Adrenal gland (tissue), 5 donors: Measurements from ENCODE around the gene ASIC3.

Experiments
- POLR2A ChIP-seq, 2 donors: fragments of 450-650 bp; IDR thresholded peaks; one replicate each; pipeline ENCODE4 v1.6.1; 2017; ENCODE audit warnings: antibody characterized with exemption in 2 of 2, mild to moderate bottlenecking in 2 of 2, moderate library complexity in 1 of 2
- TF ChIP-seq, protein P1 (sequence below), 6 experiments: fragments of 450-650 bp in 4 of 6; fragments of 200-600 bp in 2 of 6; sonication (generic) in 1 of 6; IDR thresholded peaks; 1 replicate in 5 of 6; 2 replicates in 1 of 6; pipeline versions ENCODE4 v1.5.1 to v1.8.0; 2016 to 2021; ENCODE audit warnings: antibody characterized with exemption in 6 of 6, mild to moderate bottlenecking in 2 of 6, moderate library complexity in 1 of 6
- donor health status: DM: no; HTN: no; CAD: no.

DNA sequence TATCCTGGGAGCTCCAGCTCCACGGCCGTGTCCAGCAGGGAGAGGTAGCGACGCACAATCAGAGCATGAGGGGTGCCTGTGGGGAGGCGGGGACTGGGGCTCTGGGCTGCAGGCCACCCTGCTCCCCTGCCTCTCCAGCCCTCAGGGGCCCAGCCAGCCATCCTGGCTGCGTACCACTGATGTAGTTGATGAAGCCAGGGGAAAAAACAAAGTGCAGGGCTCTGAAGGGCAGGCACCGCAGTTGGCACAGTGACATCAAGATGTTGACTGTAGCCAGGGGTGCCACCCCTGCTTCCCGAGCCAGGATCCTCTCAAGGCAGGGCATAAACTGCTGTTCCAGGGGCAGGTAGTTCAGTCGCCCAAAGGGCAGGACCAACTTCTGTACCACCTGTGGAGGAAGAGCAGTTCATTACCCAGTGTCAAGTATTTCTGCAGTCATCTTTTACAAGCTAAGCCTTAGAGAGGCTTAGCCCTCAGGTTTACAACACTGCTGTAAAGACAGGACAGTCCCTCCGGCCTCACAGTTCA lies 29.4 kb downstream of the ASIC3 start:
- TF ChIP-seq POLR2A (IDR thresholded peaks at IDR 0.05), result no peak
- TF ChIP-seq, protein P1, sequence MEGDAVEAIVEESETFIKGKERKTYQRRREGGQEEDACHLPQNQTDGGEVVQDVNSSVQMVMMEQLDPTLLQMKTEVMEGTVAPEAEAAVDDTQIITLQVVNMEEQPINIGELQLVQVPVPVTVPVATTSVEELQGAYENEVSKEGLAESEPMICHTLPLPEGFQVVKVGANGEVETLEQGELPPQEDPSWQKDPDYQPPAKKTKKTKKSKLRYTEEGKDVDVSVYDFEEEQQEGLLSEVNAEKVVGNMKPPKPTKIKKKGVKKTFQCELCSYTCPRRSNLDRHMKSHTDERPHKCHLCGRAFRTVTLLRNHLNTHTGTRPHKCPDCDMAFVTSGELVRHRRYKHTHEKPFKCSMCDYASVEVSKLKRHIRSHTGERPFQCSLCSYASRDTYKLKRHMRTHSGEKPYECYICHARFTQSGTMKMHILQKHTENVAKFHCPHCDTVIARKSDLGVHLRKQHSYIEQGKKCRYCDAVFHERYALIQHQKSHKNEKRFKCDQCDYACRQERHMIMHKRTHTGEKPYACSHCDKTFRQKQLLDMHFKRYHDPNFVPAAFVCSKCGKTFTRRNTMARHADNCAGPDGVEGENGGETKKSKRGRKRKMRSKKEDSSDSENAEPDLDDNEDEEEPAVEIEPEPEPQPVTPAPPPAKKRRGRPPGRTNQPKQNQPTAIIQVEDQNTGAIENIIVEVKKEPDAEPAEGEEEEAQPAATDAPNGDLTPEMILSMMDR (IDR thresholded peaks at IDR 0.05), result no peak
